ENCODE data around the gene ITGA8.

ITGA8 gene

DNA sequence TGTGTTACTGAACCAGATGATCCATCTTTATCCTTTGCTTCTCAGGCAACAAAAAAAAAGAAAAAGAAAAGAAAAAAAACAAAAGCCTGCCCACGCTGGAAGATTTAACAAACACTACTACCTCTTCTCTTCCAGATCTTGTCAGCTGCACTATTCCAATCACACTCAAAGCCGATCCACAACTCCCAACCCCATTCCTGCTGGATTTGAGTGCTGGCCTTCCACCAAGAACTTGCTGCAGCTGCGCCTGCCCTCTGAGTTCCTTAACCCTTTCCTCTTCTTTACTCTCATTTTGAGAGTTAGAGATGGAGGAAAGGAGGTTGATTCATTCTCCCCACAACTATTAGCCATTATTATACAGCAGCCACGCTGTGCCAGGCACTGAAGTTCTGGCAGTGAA is 16.0 kb upstream of the ITGA8 start:
- DNase-seq (ENCODE audit: low read depth): no peak

DNA sequence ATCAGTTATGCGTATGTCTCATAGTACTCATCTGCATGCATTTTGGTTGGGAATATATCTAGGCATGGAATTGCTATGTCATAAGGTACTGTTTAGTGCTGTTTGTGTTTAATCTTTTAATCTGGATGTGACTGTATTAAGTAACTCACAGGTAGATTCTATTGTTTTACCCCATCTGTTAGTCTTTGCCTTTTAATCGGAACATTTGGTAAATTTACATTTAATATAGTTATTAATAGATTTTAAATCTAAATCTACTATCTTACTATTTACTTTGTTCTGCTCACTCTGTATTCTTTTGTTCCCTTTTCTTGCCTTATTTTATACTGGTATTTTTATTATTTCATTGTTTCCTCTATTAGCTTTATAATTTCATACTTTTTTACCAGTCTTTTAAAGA is 10.6 kb upstream of the ITGA8 start:
- no peak for DNase-seq (ENCODE audit: low read depth)

DNA sequence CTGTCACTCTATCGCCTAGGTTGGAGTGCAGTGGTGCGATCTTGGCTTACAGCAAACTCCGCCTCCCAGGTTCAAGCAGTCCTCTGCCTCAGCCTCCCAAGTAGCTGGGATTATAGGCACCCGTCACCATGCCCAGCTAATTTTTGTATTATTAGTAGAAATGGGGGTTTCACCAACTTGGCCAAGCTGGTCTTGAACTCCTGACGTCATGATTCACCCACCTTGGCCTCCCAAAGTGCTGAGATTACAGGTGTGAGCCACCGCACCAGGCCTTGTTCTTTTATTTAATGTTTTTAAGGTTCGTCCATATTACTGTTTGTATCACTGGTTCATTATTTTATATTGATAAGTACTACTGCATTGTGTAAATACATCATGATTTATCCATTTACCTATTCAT is 10.2 kb upstream of the ITGA8 start:
- DNase-seq (ENCODE audit: low read depth): no peak

DNA sequence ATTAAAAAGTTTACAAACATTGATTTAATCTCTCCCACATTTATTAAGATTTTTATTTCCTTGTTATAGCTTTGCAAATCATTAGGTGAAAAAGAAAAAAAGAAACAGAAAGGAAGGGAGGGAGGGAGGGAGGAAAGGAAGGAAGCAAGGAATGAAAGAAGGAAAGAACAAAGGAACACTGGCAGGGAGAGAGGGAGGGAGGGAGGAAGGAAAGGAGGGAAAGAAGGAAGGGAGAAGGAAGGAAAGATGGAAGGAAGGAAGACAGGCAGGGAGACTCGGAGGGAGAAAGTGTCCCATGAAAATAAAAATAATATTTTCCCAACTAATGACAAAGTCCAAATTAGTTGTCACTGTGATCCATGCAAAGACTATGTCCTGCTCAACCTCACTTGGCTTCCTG is 6.3 kb upstream of the ITGA8 start:
- no peak for DNase-seq (ENCODE audit: low read depth)

DNA sequence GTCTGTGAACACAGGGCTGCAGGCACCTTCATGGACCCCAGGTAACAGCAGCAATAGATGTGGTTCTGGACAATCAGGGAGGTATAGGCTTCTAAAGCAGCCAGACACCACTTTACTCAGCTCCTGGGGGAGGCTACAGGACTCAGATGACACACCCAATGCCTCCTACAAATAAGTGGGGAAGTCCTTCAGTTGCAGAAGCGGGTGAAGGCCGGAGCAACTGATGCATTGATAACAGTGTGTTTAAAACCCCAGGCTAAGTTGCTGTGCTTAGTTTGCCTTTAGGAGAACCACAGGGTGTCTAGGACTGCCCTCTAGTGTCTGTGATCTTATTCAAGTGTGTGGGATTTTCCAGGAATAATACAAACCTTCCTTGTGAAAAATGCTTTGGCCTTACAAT is 5.9 kb upstream of the ITGA8 start:
- DNase-seq (ENCODE audit: low read depth): no peak

DNA sequence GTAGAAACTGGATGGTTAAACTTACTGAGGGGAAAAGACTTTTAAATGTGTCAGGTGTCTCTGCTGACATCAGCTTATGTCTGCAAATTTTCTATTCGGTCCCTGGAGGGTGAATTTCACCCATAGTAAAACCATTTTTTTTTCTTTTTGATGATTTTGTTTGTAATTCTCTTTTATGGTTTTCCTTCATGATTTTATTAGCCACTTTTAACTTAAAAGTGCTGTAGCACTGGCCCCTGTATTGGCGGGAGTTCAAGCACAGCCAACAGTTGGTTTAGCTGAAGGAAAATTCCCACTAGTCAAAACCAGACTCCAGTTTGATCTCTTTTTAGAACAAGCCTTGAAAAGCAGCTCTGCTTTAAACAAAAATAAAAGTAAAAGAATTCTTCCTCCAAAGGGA is 5.0 kb upstream of the ITGA8 start:
- no peak for DNase-seq (ENCODE audit: low read depth)

DNA sequence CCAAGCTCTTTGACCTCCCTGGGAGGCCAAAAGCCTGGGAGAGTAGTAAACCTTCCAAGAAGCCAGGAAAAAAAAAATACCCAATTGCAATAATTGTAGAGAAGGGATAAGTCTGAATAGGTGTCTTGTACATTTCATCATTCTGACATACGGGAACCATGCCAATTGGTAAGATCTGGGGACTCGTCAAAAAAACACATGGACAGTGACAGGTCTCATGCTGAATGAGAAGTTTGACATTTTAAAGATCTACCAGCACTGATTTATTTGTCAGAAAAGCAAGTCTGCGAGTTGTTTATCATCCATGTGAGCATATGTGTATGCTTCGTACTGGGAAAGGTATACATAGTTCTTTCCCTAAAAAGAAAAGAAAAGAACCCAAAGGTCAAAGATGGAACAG is 4.1 kb upstream of the ITGA8 start:
- DNase-seq (ENCODE audit: low read depth): no peak

DNA sequence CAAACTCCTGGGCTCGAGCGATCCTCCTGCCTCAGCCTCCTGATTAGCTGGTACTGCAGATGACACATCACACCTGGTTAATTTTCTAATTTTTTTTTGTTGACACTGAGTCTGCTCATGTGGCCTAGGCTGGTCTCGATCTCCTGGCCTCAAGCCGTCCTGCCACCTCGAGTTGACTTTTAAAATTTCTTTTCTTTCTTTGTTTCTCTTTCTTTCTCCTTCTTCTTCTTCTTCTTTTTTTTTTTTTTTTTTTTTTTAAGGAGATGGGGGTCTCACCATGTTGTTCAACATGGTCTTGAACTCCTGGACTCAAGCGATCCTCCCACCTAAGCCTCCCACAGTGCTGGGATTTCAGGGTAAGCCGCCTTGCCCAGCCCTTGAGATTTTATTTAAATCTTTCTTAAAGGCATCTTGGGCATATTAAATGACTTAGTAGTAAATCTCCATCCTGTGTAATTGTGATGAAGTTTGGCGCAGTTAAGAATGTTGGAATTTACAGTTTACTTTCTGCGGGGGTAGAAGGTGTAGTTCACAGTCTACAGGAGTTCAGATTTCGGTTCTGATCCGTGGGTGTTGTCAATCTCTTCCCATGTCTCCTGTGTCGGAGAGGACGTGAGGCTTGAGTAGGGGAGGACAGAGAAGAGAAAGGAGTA is 1.0 kb upstream of the ITGA8 start:
- DNase-seq (ENCODE audit: low read depth): no peak

DNA sequence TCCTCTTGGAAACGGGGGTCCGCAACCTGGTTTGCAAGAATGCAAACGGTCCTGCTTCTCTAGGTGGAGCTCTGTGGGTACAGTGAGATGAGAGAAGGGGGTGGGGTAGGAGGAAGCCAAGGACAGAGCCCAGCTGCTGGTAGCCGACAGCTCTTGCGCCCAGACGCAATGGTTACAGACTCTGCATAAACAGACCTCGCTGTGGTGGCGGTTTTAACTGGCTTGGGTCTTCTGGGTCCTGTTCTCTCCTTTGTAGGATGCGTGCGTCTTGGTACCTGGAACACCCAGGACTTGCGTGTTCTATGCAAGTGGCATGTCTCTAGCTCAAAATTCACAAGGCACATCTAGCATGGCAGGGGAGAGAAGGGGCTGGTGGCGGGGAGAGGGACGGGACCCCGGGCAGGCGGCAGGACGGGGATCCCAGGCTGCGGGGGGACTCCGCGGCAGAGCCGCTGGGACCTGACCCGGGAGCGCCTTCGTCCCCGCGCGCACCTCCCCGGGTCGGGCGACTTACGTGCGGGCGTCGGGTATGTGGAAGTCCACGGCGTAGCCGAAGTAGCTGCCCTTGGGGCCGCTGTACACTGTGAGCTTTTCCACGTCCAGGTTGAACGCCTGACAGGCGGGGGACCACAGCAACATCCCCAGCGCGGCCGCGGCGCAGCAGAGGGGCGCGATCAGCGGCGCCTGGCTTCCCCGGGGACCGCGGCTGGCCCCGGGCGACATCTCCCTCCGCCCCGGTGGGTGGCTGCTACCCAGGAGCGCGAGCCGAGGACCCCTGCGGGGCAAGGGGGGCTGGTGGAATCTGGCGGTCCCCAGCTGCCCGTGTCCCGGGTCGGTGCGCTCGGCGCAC is 448 bp downstream of the ITGA8 start:
- no peak for DNase-seq (ENCODE audit: low read depth)

DNA sequence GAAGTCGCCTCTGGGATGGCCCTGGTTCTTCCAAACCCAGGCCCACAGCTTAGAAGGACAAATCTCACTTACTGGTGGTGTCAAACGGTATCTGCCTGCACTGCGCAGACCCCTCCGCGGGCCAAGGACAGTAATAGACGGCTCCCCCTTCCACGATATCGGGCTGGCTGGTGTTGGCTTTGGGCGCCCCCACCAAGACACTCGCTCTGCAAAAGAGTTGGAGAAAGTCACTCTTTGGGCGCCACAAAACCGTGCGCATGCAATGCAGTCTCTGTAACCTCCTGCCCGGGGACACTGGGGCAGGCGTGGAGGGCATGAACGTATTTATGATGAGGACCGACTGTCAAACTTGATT is 1.1 kb downstream of the ITGA8 start:
- DNase-seq (ENCODE audit: low read depth): no peak

DNA sequence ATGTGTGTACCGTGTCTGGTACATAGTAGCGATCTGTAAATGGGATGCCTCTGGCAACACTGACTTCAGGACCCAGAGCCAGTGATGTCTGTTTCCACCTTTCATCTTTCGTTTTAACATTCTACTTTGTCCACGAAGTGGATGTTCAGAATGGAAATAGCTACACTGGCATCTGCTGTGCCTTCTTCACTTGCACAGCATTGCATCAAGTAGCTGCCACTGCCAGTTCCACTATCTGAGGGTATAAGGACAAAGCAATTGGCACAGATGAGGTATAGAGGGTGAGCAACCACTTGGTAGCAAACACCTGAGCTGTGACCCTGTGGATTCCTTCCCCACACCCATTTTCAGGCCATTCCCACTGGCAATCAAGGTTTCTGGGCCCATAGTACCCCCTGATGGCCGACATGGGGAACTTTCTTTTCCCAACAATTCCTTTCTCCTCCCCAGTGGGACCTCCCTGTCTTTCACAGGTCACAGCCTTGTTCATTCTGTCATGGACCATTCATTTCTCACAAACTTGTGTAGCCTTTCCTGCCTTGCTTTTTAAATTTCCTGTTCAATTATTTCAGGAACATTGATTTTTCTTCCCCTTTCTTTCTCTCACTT is 4.0 kb downstream of the ITGA8 start:
- no peak for DNase-seq (ENCODE audit: low read depth)

DNA sequence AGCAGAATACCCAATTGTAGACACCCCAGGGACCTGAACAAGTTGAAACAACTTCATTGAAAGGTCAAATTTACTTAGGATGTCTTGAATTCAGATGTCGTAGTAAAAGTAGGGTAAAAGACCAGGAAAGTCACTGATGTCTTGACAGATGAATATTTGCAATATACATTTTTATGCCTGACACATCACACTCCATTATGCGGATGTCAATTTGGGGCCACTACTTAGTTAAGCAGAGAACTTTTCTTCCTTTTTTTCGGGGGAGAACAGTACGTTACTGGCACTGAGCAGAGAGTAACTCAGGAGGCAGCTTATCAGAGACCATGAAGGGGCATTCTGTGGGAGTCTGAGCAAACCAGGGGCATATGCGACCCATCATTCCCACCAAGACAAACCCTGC is 4.9 kb downstream of the ITGA8 start:
- no peak for DNase-seq (ENCODE audit: low read depth)

DNA sequence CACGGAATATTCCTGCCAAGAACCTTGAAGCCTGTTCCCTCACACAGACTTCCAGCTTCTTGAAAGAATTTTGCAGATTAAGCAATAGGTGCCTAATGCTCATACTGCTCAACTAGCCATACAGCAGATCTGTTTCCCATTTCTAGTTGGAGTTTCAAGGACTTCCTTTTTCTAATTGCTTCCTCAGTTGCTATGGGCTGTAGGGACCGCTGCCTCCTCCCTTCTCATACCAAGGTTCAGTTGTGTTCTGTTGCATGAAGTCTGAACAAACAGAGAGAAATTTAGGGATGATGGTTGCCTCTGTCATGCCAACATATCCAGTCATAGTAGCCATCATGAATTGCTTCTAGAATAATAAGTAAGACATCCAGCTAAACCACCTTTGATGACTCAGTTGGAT is 6.8 kb downstream of the ITGA8 start:
- DNase-seq (ENCODE audit: low read depth): no peak

DNA sequence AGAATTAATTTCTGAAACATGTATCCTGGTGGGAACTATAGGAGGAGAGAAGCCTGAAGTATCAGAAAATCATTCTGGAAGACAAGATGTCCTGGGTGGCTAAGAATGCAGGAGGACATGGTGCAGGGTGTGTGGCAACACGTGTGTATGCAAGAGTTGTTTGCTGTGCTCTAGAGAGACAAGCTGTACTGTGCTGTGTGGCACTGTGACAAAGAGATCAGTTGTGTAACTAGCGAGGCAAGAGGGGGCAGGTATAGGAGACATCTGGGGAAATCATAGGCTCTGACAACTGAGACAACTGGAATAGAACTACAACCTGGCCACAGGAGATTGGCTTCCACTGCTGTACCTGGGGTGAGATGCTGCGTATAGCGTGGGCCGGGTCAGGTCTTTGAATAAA is 9.3 kb downstream of the ITGA8 start:
- DNase-seq (ENCODE audit: low read depth): no peak

DNA sequence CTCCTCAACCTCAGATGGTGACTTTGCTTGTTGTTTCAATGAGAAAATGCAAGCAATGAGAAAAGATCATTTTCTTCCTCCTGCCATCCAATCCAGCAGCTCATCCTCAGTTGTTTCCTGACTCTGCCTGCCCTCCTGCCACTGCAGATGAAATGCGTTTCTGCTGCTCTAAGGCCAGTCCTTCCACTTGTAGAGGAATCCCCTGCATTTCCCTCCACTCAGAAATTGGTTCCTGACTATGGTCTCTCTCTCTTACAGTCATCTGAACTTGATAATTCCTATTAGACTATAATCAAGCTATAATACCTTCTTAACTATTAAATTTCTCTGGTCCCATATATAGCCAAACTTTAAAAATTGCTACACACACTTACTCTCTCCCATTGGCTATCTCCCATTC is 14.4 kb downstream of the ITGA8 start:
- DNase-seq (ENCODE audit: low read depth): no peak

DNA sequence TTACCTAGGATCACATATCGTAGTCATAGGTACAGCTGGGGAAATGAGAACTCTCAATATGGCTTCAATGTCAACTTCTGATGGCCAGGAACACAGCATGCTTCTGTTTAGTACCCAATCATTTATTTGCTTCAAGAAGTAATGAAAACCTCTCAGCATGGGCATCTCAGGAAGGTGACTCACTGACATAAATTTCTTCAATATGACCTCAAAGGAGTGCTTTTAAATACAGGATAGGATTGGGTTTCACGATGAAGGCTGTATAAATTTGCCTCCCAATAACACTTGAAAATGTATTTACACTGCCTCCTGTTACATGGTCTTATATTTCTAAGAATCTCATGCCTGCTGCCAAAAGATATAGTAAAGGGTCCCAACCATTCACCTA is 15.1 kb downstream of the ITGA8 start:
- DNase-seq (ENCODE audit: low read depth): no peak

DNA sequence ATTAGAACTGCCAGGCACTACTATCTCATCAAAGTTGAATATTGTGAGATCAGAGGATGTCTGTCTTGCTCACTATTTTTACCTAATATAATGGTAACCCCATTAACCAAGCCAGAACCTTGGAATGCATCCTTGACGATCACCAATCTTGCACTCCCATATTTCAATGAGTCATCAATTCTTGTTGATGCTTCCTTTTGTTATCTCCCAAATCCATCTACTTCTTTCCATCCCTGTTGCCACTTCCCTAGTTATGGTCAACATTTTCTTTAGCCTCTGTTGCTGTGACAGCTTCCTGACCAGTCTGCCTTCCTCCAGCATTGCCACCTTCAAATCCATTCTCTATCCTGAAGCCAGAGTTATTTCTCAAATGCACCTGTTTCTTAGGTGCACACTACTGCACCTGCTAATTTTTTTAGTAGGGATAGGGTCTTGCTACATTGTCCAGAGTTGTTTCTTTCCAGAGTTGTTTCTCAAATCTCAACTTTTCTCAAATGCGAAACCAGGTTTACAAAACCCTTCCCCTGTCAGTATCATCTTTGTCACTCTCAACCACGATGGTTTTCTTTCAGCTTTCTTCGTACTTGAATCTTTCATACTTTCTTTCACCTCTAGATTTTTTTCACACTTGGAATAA is 15.7 kb downstream of the ITGA8 start:
- no peak for DNase-seq (ENCODE audit: low read depth)

DNA sequence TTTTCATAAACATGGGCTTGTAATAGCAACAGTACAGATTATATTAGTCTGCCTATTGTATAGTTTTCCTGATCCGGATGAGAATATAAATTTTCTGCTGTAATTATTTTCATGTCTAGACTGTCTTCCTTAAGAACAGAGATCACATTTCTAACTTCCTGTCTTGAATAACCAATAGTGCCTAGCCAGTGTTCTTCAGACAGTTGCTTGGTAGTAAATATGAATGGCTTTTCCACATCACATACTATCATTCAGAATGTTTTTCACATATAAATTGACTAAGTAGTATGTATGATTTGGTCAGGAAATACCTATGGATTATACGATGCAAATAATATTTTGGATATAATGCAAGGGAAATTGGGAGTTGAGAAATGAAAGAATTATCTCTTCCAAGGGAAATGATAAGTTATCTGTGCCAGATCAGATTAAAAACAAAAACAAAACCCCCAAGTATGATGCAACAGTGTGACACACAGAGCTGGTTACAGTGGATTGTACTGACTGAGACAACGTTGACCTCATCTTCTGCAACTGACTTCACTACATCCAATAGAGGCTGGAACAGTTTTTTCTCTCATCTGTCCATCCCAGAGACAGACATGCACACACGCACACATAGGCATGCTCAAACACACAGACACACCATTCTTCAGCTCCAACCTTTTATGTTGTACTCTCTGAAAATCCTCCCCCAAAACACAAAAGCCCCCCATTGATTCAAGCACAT is 16.4 kb downstream of the ITGA8 start:
- no peak for DNase-seq (ENCODE audit: low read depth)

DNA sequence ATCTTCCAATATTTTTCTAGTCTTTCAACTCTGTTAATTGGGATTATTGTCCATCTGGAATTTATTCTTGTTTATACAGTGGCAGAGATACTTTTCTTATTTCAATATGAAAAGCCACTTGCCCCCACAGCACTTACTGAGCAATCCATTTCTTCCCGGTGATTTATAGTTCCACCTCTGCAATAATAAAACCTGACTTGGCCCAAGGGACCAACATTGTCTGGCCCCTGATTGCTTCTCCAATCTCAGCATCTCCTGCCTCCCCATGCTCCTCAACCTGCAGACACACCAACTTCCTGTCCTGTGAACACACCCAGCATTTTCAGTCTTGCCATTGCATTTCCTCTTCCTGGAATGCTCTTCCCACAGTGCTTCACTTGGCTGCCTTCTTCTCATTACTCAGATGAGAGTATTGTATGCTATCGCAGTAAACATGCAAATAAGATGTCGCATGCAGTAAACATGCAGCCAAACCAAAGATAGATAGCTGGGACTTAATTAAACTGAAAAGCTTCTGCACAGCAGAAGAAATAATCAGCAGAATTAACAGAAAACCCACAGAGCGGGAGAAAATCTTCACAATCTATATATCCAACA is 19.5 kb downstream of the ITGA8 start:
- no peak for DNase-seq (ENCODE audit: low read depth)

DNA sequence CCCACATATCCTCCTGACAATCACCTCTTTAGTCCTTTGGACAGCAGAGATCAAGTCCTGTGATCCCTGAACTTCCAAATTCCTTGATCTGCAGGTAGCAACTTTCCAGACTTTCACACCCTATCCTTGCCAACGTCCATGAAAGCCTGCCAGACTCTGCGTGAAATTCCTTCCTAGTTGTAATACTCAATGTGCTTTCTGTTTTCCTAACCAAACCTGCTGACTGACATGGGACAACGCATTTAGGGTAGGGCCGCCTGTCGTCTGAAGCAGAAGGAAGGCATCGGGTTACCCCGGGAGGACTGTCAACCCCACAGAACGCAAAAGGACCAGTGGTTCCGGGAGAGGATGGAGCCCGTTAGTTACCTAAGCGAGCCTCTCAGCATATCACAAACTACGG is 23.9 kb downstream of the ITGA8 start:
- DNase-seq (ENCODE audit: low read depth): no peak

DNA sequence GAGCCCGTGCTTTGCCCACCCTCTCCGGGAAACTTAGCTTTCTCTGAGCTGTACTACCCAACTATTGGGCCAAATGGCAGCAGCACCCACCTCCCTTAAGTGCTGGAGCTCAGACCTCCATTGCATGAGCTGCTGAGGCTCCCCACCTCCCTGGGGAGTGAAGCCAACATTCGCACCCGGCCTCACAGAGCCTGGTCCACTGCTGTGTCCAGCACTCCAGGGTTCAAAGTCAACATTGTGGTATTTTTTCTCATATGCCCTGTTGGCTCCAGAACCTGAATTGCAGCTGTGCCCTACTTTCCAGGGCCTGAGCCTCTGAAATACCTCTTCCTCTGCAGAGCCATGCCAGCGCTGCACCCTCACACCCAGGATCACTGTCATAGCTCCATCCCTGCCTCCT is 29.7 kb downstream of the ITGA8 start:
- no peak for DNase-seq (ENCODE audit: low read depth)

DNA sequence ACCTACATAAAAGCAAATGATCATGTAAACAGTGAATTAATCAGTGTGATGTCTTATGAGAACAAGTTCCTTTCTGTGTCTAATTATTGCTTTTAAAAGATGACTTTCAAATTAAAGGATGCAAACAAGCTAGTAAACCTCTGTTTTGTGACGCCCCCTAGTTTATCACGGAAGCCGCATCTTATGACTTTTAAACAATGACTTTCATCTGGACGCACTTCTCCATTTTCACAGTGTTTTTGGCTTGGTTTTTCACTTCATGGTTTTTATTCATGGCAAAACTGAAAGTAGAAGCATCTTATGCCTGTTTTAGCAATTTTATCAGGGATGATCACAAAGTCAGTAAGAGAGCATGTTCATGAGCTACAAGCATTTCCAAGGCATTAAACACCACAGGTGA is 35.0 kb downstream of the ITGA8 start:
- no peak for DNase-seq (ENCODE audit: low read depth)
